Measurements from ENCODE around the gene PILRA. TPM values are rescaled to one million over a fixed set of nuclear protein-coding genes. Genes with fewer than 3 reads are reported as not detected.

PILRA gene
- total and polyA plus RNA-seq, 2 of the 8 experiments (the other 6 are each of a cell fraction or from before 2014, with no cell fraction given) = 7.6 to 10.6 TPM

GRCh38 chr7:100441641-100442535 lies 68.6 kb downstream of the PILRA start:
- no peak overlapping the region for H3K4me3 ChIP-seq (ENCODE audit: extremely low read depth in 1 of 4, insufficient read depth in 2 of 4, low read depth in 3 of 4, low read length in 4 of 4)
- peak overlapping the region; percentile 77; the same call in 1 of the 2 replicates for H2BK20ac ChIP-seq (ENCODE audit: low read length)
- H4K8ac ChIP-seq (ENCODE audit: extremely low read depth, insufficient read depth, low read length) = no peak overlapping the region
- H3K27me3 ChIP-seq (replicated peaks in 1 of 4; ENCODE audit: control insufficient read depth in 3 of 4, extremely low read depth in 1 of 4, insufficient read depth in 3 of 4, low read length in 3 of 4) = no peaks in the 10 kb centered on the region
- ChIA-PET CTCF (ENCODE audit: partially characterized antibody) (interaction anchor here (0.7 to 3.6 kb wide), 6 partner anchors 8 to 118 kb away, joined by 3 to 19 read pairs (median 5); no protein-coding TSS in a partner anchor), POLR2A (ENCODE audit: partially characterized antibody) (interaction anchor here (0.9 to 6.2 kb wide), 5 partner anchors 8 to 37 kb away, joined by 3 to 62 read pairs (median 5); partner anchors contain the start of genes MEPCE, TSC22D4 and ZCWPW1)
- no peak overlapping the region for H2AFZ ChIP-seq (ENCODE audit: low read length)
- H3K79me1 ChIP-seq (ENCODE audit: low read depth, low read length) = no peaks in the 10 kb centered on the region
- H2BK12ac ChIP-seq (ENCODE audit: low read depth, low read length) = no peak overlapping the region
- no peak for FAIRE-seq
- no peak overlapping the region for H4K91ac ChIP-seq (replicated peaks; ENCODE audit: insufficient read length, low read length)
- no peaks in the 10 kb centered on the region for H3K36me3 ChIP-seq (ENCODE audit: control insufficient read depth in 2 of 4, insufficient read depth in 4 of 4, low read length in 3 of 4)
- no peak overlapping the region for H3K4ac ChIP-seq (replicated peaks; ENCODE audit: insufficient read length, low read depth, low read length)
- H3K14ac ChIP-seq (ENCODE audit: insufficient read length) = no peak overlapping the region
- no peaks in the 10 kb centered on the region for H3K79me2 ChIP-seq (ENCODE audit: control insufficient read depth in 1 of 2, insufficient read depth in 2 of 2, low read length in 2 of 2)
- no peak overlapping the region for H3K18ac ChIP-seq (ENCODE audit: extremely low read depth, low read length)
- H3K23me2 ChIP-seq (ENCODE audit: low read depth, low read length) = no peaks in the 10 kb centered on the region
- H3K9ac ChIP-seq (replicated peaks in 1 of 4; ENCODE audit: extremely low read depth in 1 of 4, low read depth in 3 of 4, low read length in 3 of 4) = no peak overlapping the region; a peak in 1 of 7 replicates
- 0 out of 2 replicates have a peak overlapping the region, but pooled peaks have one; percentile 30 for H2BK5ac ChIP-seq (ENCODE audit: low read depth, low read length)
- H2AK5ac ChIP-seq (ENCODE audit: low read depth, low read length) = peak overlapping the region; percentile 11; the same call in 1 of the 2 replicates
- no peaks in the 10 kb centered on the region for H4K20me1 ChIP-seq (replicated peaks in 1 of 2; ENCODE audit: control insufficient read depth in 1 of 2, insufficient read depth in 2 of 2, low read length in 2 of 2)
- no peak overlapping the region for H3K23ac ChIP-seq (ENCODE audit: insufficient read length)
- no peak overlapping the region for H4K5ac ChIP-seq (ENCODE audit: insufficient read length, low read depth, low read length)
- peaks cover 0 to 5% (median 2%) of the 10 kb centered on the region in 4 experiments; a peak in 3 of 7 replicates for H3K4me1 ChIP-seq (replicated peaks in 1 of 4; ENCODE audit: control insufficient read depth in 3 of 4, insufficient read depth in 4 of 4, low read length in 3 of 4)
- no peak overlapping the region for H3K27ac ChIP-seq (ENCODE audit: low read depth, low read length)
- no peak overlapping the region for H2BK15ac ChIP-seq (ENCODE audit: low read length)
- DNase-seq (ENCODE audit: low read depth in 1 of 2, low spot score in 2 of 2) = no peak
- no peaks in the 10 kb centered on the region for H3K9me3 ChIP-seq (ENCODE audit: insufficient read depth in 2 of 2, low read depth in 1 of 2, low read length in 1 of 2)
- no peak overlapping the region for H2BK120ac ChIP-seq (replicated peaks; ENCODE audit: low read depth, low read length)
- 86% methylated on average over 11 of the region's 11 CpGs; no CpG with 5 or more reads in 1 of the 2 experiments for WGBS, 2 experiments (ENCODE audit: extremely low coverage in 1 of 2, insufficient coverage in 1 of 2, insufficient read length in 1 of 2, insufficient replicate concordance in 2 of 2, low coverage in 1 of 2, low lambda C conversion rate in 2 of 2, missing lambda C conversion rate in 1 of 2)
- H3K4me2 ChIP-seq (ENCODE audit: insufficient read depth in 1 of 2, low read depth in 2 of 2, low read length in 2 of 2) = no peak overlapping the region
- H3K56ac ChIP-seq (replicated peaks; ENCODE audit: insufficient read length, low read depth, low read length) = no peak overlapping the region
- TF ChIP-seq EZH2 (IDR thresholded peaks at IDR 0.05; ENCODE audit: low read depth, low read length, severe bottlenecking) = no peak
